Activated CD4-positive, alpha-beta memory T cell treated with anti-CD3 and anti-CD28 coated beads for 36 hours (primary cell): ENCODE results near the gene ASPRV1. TPM values are rescaled to one million over a fixed set of nuclear protein-coding genes. Genes with fewer than 3 reads are reported as not detected.
"Not testable (repeated sequence)": the region's sequence is repeated elsewhere in the genome, so short reads cannot be mapped to it uniquely, and the experiment has no call there.

Experiments
- CTCF ChIA-PET: fragments of 350-600 bp; sonication (Branson Sonifier 250); formaldehyde crosslinking; loops from one replicate; lab custom pipeline; 2021; ENCODE audit warnings: antibody characterized with exemption, inconsistent platforms; lab: Charles Lee
- POLR2A ChIA-PET: fragments of 350-600 bp; sonication (Branson Sonifier 250); formaldehyde crosslinking; loops from one replicate; lab custom pipeline; 2021; ENCODE audit warnings: antibody characterized with exemption; lab: Charles Lee
- DNase-seq: peaks from one replicate; pipeline ENCODE4 v3.0.0-alpha.2; 2020
- H3K27ac Mint-ChIP-seq: one replicate; pipeline ENCODE4 v1.8.0; 2021; ENCODE audit warnings: mixed read lengths
- H3K27me3 Mint-ChIP-seq: one replicate; pipeline ENCODE4 v1.8.0; 2021; ENCODE audit warnings: mixed read lengths
- H3K36me3 Mint-ChIP-seq: one replicate; pipeline ENCODE4 v1.8.0; 2021; ENCODE audit warnings: mixed read lengths
- H3K4me1 Mint-ChIP-seq: one replicate; pipeline ENCODE4 v1.8.0; 2021; ENCODE audit warnings: low read depth, mixed read lengths
- H3K4me3 Mint-ChIP-seq: one replicate; pipeline ENCODE4 v1.8.0; 2021; ENCODE audit warnings: mild to moderate bottlenecking, mixed read lengths
- H3K9me3 Mint-ChIP-seq: one replicate; pipeline ENCODE4 v1.8.0; 2021; ENCODE audit warnings: mixed read lengths
- intact Hi-C: fragments of 100-400 bp; cut with micrococcal nuclease; formaldehyde crosslinking; loops from one replicate; pipeline ENCODE4 v1.15.1; 2023
- total RNA-seq, 2 experiments: library from RNA; stranded (reverse); gene quantifications; one replicate each; pipeline ENCODE4 v1.2.3, GENCODE V29; 2021

Gene ASPRV1
- total RNA-seq, 2 experiments from 2014 or later = 0.63 to 0.71 TPM

- Mint-ChIP-seq H3K4me1 (peaks cover 3% of the 10 kb centered on the region), H3K27me3 (no peaks in the 10 kb centered on the region), H3K4me3 (no peak overlapping the region), H3K9me3 (no peaks in the 10 kb centered on the region), H3K27ac (no peak overlapping the region), H3K36me3 (no peaks in the 10 kb centered on the region)
- ChIA-PET CTCF (no interaction called here), POLR2A (no interaction called here)
- intact Hi-C loops = no loop called here
- DNase-seq = no peak
Observed at GRCh38 chr2:69952336-69953115, 8.9 kb downstream of the ASPRV1 start.

GRCh38 chr2:69950671-69951070, 10.8 kb downstream of the ASPRV1 start:
- H3K9me3 Mint-ChIP-seq, H3K4me3 Mint-ChIP-seq, POLR2A ChIA-PET, H3K36me3 Mint-ChIP-seq, DNase-seq, H3K27me3 Mint-ChIP-seq, H3K27ac Mint-ChIP-seq, intact Hi-C loops: not testable (repeated sequence)
- peaks cover 22% of the 10 kb centered on the region for H3K4me1 Mint-ChIP-seq
- CTCF ChIA-PET = interaction anchor here (0.6 kb wide), 1 partner anchor 20 kb away, joined by 3 read pairs; no protein-coding TSS in a partner anchor

DNA sequence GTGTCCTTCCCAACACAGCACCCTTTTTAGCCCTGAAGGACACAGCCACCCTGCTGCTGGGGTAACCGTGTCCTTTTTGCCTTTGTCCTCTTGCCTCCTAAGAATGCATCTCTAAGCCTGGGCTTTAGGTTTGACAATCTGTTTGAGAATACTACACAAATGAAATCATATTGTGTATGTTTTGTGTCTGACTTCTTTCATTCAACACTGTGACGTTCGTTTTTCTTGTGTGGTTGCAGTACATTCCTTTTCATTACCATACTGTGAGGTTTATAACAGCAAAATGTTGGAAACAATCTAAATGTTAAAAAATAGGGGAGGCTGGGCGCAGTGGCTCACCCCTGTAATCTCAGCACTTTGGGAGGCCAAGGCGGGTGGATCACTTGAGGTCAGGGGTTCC, 11.2 kb downstream of the ASPRV1 start:
- Mint-ChIP-seq H3K9me3 (no peaks in the 10 kb centered on the region), H3K27me3 (no peaks in the 10 kb centered on the region), H3K27ac (no peak overlapping the region), H3K36me3 (no peaks in the 10 kb centered on the region), H3K4me3 (no peak overlapping the region), H3K4me1 (peaks cover 26% of the 10 kb centered on the region)
- ChIA-PET POLR2A (no interaction called here), CTCF (interaction anchor here (0.6 kb wide), 1 partner anchor 19 kb away, joined by 3 read pairs; no protein-coding TSS in a partner anchor)
- intact Hi-C loops = no loop called here
- no peak for DNase-seq

GRCh38 chr2:69948963-69949645, 12.3 kb downstream of the ASPRV1 start:
- H3K4me1 Mint-ChIP-seq = peaks cover 28% of the 10 kb centered on the region
- intact Hi-C loops = no loop called here
- CTCF ChIA-PET = no interaction called here
- no peaks in the 10 kb centered on the region for H3K27me3 Mint-ChIP-seq
- DNase-seq = no peak
- no peak overlapping the region for H3K4me3 Mint-ChIP-seq
- no peaks in the 10 kb centered on the region for H3K9me3 Mint-ChIP-seq
- H3K36me3 Mint-ChIP-seq = no peaks in the 10 kb centered on the region
- H3K27ac Mint-ChIP-seq = no peak overlapping the region
- POLR2A ChIA-PET = no interaction called here

GRCh38 chr2:69948032-69948962, 13.1 kb downstream of the ASPRV1 start:
- POLR2A ChIA-PET = no interaction called here

DNA sequence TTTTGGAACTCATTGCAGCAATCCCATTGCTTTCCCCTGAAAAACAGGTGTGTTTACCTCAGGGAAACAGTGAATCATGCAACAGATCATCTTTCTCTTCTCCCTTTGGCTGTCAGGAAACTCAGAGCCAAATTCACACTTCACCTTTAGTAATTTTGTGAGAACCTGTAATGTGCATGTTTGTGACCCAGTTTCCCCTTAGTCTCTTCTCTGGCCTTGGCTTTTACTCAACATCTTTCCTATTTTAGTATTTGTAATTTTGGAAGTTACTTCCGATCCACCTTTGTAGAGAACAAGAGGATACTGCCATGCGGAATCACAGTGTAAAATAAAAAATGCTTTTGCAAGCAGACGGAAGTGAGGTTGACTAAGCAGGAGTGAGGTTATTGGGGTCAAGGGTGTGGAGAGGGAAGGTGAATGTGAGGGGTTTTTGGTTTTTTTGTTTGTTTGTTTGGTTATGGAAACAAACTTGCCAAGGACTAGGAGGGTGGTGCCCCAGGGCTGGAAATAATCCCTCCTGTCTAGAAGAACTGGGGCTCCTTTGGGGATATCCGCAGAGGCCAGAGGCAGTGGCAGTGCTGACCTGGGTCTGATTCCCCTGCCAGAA, 14.0 kb downstream of the ASPRV1 start:
- Mint-ChIP-seq H3K4me3 (no peak overlapping the region), H3K27me3 (no peaks in the 10 kb centered on the region), H3K4me1 (peaks cover 36% of the 10 kb centered on the region), H3K27ac (peak overlapping the region; percentile 85), H3K36me3 (peaks cover 3% of the 10 kb centered on the region), H3K9me3 (no peaks in the 10 kb centered on the region)
- POLR2A ChIA-PET = interaction anchor here (1.0 to 1.8 kb wide), 5 partner anchors 14 to 244 kb away, joined by 3 to 10 read pairs (median 4); partner anchors contain the start of genes C2orf42 and MXD1
- no peak for DNase-seq
- intact Hi-C loops = loop anchor here (2.0 kb wide), 1 partner anchor 33 kb away; the partner anchor contains the start of gene MXD1
- CTCF ChIA-PET = no interaction called here

More at GRCh38 chr2:69948032-69948962, 13.1 kb downstream of the ASPRV1 start:
- CTCF ChIA-PET = no interaction called here
- intact Hi-C loops = no loop called here
- H3K27ac Mint-ChIP-seq = no peak overlapping the region
- peaks cover under 1% of the 10 kb centered on the region for H3K36me3 Mint-ChIP-seq
- H3K4me3 Mint-ChIP-seq = no peak overlapping the region
- peaks cover 31% of the 10 kb centered on the region for H3K4me1 Mint-ChIP-seq
- H3K9me3 Mint-ChIP-seq = no peaks in the 10 kb centered on the region
- DNase-seq = no peak
- no peaks in the 10 kb centered on the region for H3K27me3 Mint-ChIP-seq

DNA sequence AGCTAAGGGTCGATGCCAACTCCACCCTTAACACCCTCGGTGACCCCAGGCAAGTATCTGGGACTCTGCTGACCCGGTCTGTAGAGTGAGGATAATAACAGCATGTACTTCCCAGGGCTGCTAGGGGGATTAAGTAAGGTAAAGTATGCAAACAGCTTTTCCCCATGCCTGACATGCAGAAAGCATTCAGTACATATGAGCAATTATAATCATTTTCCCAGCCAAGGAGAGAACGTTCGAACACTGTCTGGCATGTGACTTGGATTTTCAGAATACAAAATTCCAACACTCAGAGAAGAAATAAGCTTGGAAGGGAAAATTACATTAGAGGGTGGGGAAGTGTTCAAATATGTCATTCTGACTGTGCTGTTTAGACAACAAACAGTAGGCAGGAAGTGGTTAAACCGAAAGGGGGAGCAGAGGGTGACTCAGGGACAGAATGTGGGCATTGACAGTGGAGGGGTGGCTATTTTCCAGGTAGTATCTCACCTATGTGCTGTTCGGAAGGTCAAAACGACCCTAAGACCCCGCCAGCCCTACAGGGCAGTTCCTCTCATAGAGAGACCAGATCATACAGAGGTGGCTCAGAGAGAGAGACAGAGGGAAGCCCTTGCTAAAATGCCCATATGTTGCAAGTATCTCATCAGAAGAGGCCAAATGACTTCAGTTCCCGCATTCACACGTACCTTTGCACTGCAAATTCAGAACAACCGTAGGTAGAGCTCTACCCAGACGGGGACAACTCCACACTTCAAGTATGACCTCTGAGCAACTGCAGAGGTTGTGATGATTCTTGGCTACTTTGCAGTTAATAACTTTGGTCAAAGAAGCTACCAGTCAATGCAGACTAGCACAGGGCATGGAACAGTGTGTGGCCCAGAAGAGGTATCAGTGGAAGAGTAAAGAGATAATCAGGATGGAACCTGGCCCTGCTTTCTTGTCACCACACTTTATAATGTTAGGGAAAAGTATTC, 14.8 kb downstream of the ASPRV1 start:
- Mint-ChIP-seq H3K4me1 (peaks cover 36% of the 10 kb centered on the region), H3K4me3 (no peak overlapping the region), H3K36me3 (peaks cover 7% of the 10 kb centered on the region), H3K27me3 (no peaks in the 10 kb centered on the region), H3K27ac (peak overlapping the region; percentile 85), H3K9me3 (no peaks in the 10 kb centered on the region)
- DNase-seq = peak; percentile 80
- ChIA-PET CTCF (interaction anchor here (0.8 to 1.2 kb wide), 2 partner anchors 8 to 118 kb away, joined by 3 read pairs; no protein-coding TSS in a partner anchor), POLR2A (interaction anchor here (0.9 to 1.8 kb wide), 7 partner anchors 13 to 347 kb away, joined by 3 to 10 read pairs (median 4); partner anchors contain the start of genes C2orf42, MXD1 and SNRPG)
- intact Hi-C loops = loop anchor here (1.0 to 2.0 kb wide), 3 partner anchors 12 to 123 kb away; partner anchors contain the start of gene MXD1

DNA sequence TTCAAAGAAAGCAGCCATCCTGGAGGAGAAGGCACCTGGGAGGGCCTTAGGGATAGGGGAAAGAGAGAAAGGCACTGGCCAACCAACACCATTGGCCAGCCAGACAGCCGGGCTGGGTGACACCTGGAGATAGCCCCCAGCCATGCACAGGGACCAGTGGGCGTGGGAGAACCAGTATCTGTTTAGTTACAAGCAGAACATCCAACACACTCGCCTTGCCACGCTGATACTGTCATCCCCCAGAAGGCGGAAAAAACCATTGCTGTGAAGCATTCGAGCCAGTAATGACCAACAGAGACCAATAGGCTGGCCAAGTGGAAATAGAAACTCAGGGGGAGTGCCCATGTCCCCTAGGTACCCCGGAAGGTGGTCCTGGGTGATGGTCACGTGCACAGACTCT, 15.5 kb downstream of the ASPRV1 start:
- peaks cover 8% of the 10 kb centered on the region for H3K36me3 Mint-ChIP-seq
- H3K9me3 Mint-ChIP-seq = no peaks in the 10 kb centered on the region
- H3K4me3 Mint-ChIP-seq = no peak overlapping the region
- DNase-seq = peak; percentile 16
- ChIA-PET CTCF (interaction anchor here (0.8 to 1.2 kb wide), 2 partner anchors 9 to 119 kb away, joined by 3 read pairs; no protein-coding TSS in a partner anchor), POLR2A (interaction anchor here (0.8 to 1.8 kb wide), 7 partner anchors 12 to 347 kb away, joined by 3 to 10 read pairs (median 3); partner anchors contain the start of genes C2orf42 and SNRPG)
- H3K27me3 Mint-ChIP-seq = no peaks in the 10 kb centered on the region
- H3K27ac Mint-ChIP-seq = no peak overlapping the region
- intact Hi-C loops = loop anchor here (1.0 to 2.0 kb wide), 3 partner anchors 12 to 123 kb away; partner anchors contain the start of gene MXD1
- peaks cover 36% of the 10 kb centered on the region for H3K4me1 Mint-ChIP-seq

GRCh38 chr2:69945441-69945840, 16.0 kb downstream of the ASPRV1 start:
- DNase-seq = peak; percentile 15
- Mint-ChIP-seq H3K4me1 (peaks cover 36% of the 10 kb centered on the region), H3K27me3 (no peaks in the 10 kb centered on the region)

GRCh38 chr2:69944756-69945155, 16.7 kb downstream of the ASPRV1 start:
- Mint-ChIP-seq H3K27ac (no peak overlapping the region), H3K4me1 (peaks cover 36% of the 10 kb centered on the region), H3K36me3 (peaks cover 11% of the 10 kb centered on the region), H3K27me3 (no peaks in the 10 kb centered on the region), H3K9me3 (no peaks in the 10 kb centered on the region), H3K4me3 (no peak overlapping the region)
- no peak for DNase-seq
- intact Hi-C loops = no loop called here
- POLR2A ChIA-PET = interaction anchor here (1.4 kb wide), 1 partner anchor 30 kb away, joined by 6 read pairs; the partner anchor contains the start of gene MXD1
- CTCF ChIA-PET = no interaction called here

More at GRCh38 chr2:69945441-69945840, 16.0 kb downstream of the ASPRV1 start:
- Mint-ChIP-seq H3K36me3 (peaks cover 11% of the 10 kb centered on the region), H3K4me3 (no peak overlapping the region), H3K27ac (peak overlapping the region; percentile 34), H3K9me3 (no peaks in the 10 kb centered on the region)
- POLR2A ChIA-PET = interaction anchor here (0.8 to 1.4 kb wide), 3 partner anchors 13 to 197 kb away, joined by 3 to 6 read pairs (median 3); partner anchors contain the start of gene MXD1
- CTCF ChIA-PET = no interaction called here
- intact Hi-C loops = no loop called here
